AG04449 (cell line): Measurements from ENCODE around the gene SIRPB1.
"Not testable (repeated sequence)": the region's sequence is repeated elsewhere in the genome, so short reads cannot be mapped to it uniquely, and the experiment has no call there.

Experiments used
- CTCF ChIA-PET: fragments of 350-600 bp; formaldehyde crosslinking; extraction: SDS; loops from one replicate; lab custom pipeline; 2021; ENCODE audit warnings: antibody characterized with exemption; lab: Yijun Ruan, JAX
- POLR2A ChIA-PET: fragments of 400-600, 350-600 bp; formaldehyde crosslinking; extraction: SDS; loops from one replicate; lab custom pipeline; 2020; ENCODE audit warnings: antibody characterized with exemption, inconsistent platforms; lab: Yijun Ruan, JAX
- DNase-seq: peaks from one replicate; pipeline ENCODE4 v3.0.0-alpha.2; 2010; ENCODE audit warnings: low read depth, low spot score
- H3K4me3 ChIP-seq: 2 replicates; pipeline ENCODE4 v1.5.1; 2011; ENCODE audit warnings: low read depth, mild to moderate bottlenecking, control low read depth, low read length
- TF ChIP-seq, protein P1 (sequence below): IDR thresholded peaks from one replicate; pipeline ENCODE4 v1.5.1; 2011; ENCODE audit warnings: mild to moderate bottlenecking, moderate library complexity, low read length, control low read depth, inconsistent platforms; ENCODE audit not compliant: insufficient read depth; ENCODE audit errors: missing control alignments

The SIRPB1 gene

DNA sequence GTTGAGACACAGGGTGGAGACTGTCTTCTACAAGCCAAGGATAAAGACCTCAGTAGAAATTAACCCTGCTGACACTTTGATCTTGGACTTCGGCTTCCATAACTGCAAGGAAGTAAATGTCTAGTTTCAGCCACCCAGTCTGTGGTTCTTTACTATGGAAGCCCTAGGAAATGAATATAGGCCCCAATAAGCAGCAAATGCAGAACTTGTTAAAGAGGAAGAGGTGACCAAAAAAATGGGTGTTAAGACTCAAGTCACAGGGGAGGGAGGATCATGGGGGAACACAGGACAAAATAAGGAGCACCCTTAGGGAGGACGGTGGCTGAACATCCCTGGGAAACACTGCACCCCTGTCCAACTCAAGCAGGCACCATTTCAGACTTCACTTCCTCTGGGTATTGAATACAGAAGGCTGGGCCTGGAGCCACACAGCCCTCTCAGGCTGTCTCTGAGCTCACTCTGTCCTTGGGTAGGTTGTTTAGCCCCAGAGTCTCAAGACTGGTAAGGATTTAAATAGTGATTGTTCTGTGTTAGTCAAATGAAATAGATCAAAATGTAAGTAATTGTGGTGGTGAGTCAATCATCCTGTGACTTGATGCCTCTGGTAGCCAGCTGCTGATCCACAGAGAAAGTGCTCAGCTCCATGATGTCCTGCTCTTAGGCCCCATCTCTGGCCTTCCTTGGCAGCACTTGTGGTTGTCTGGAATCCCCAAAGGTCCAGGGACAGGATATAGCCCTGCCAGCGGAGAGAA lies 31.9 kb downstream of the SIRPB1 start:
- ChIA-PET POLR2A (no interaction called here), CTCF (no interaction called here)
- TF ChIP-seq, protein P1, sequence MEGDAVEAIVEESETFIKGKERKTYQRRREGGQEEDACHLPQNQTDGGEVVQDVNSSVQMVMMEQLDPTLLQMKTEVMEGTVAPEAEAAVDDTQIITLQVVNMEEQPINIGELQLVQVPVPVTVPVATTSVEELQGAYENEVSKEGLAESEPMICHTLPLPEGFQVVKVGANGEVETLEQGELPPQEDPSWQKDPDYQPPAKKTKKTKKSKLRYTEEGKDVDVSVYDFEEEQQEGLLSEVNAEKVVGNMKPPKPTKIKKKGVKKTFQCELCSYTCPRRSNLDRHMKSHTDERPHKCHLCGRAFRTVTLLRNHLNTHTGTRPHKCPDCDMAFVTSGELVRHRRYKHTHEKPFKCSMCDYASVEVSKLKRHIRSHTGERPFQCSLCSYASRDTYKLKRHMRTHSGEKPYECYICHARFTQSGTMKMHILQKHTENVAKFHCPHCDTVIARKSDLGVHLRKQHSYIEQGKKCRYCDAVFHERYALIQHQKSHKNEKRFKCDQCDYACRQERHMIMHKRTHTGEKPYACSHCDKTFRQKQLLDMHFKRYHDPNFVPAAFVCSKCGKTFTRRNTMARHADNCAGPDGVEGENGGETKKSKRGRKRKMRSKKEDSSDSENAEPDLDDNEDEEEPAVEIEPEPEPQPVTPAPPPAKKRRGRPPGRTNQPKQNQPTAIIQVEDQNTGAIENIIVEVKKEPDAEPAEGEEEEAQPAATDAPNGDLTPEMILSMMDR, result no peak
- no peak for DNase-seq
- no peak overlapping the region for H3K4me3 ChIP-seq

DNA sequence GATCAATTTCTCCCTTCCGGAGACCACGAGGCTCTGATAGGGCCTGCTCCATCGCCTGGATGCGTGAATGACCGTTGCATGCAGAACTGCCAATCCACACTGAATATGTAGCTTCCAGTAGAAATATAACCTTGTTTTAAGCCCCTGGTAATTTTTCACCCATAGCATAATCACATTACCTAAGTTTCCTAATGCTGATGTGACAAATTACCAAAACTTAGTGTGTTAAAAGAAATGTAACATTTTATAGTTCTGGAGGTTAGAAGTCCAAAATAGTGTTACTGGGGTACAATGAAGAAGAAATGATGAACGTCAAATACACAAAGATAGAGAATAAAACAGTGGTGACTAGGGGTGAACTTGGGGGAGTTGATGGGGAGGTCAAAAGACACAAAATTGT lies 40.3 kb downstream of the SIRPB1 start:
- ChIA-PET POLR2A (no interaction called here), CTCF (no interaction called here)
- no peak overlapping the region for H3K4me3 ChIP-seq
- DNase-seq, result no peak
- TF ChIP-seq, protein P1, result no peak

DNA sequence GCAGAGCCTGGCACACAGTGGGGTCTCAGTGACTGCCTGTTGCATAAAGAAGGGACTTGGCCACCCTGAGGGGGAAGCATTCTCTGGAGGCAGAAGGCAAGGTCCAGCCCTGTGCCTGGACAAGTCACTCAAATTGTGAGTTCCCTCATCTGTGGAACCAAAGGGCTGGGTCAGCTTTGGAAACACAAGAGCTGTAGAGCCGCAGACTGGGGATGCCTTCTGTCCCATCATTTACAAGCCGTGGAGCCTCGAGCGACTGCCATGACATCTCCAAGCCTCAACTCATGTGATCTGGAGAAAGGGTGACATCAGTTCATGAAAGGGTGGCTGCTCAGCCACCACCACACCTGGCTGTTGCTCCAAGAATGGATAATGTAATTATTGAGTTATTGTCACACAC lies 41.9 kb downstream of the SIRPB1 start:
- H3K4me3 ChIP-seq, result no peak overlapping the region
- POLR2A ChIA-PET, result no interaction called here
- TF ChIP-seq, protein P1, result no peak
- DNase-seq, result no peak
- CTCF ChIA-PET, result no interaction called here

DNA sequence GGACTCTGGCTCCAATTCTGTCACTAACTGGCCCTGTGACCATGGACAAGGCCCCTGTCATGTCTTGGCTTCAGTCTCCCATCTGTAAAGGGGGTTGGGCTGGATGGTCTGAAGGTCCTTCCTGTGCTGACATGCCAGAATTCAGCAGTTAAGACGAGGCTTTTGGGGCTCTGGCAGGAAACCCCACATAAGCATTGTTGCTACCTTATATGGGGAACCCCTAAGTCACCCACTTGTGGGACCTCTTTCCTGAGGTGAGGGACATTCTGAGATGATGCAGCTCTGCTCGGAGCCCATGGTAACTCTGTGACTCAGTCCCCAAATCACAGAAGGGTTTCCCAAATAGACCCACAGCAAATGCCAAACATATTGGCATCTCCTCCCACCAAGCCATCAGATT lies 42.5 kb downstream of the SIRPB1 start:
- CTCF ChIA-PET, result interaction anchor here (0.7 kb wide), 1 partner anchor 74 kb away, joined by 3 read pairs; no protein-coding TSS in a partner anchor
- H3K4me3 ChIP-seq, DNase-seq, POLR2A ChIA-PET: not testable (repeated sequence)

DNA sequence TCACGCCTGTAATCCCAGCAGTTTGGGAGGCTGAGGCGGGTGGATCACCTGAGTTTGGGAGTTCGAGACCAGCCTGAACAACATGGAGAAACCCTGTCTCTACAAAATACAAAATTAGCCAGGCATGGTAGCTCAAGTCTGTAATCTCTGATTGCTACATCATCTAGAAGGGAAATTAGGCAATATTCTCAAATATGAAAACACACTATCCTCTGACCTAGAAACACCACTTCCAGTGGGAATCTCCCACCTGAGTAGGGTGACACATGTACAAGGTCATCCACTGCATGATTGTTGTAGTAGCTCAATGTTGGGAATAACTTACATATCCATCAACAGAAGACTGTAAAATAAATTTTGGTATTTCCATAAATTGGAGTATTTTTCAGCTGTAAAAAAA lies 43.2 kb downstream of the SIRPB1 start:
- no peak overlapping the region for H3K4me3 ChIP-seq
- TF ChIP-seq, protein P1, result no peak
- DNase-seq, result no peak
- ChIA-PET CTCF (interaction anchor here (0.7 kb wide), 1 partner anchor 73 kb away, joined by 3 read pairs; no protein-coding TSS in a partner anchor), POLR2A (no interaction called here)

DNA sequence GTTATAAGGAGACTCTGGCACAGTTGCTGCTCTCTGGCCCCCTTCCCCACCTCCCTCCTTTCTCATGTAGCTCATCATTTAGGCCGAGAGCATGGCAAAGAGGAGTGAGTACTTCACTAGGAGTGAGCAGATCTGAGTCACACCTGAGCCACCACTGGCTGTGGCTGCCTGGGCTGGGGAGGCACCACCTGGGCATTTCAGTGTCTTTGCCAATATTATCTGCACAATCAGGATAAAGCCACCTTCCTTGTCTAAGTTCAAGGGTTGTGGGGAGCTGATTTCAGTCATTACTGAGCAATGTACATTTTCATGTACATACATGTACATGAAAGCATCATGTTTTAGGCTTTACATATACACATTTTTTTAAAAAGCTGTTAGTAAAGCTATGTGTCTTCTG lies 43.8 kb downstream of the SIRPB1 start:
- CTCF ChIA-PET, DNase-seq, H3K4me3 ChIP-seq, POLR2A ChIA-PET: not testable (repeated sequence)

DNA sequence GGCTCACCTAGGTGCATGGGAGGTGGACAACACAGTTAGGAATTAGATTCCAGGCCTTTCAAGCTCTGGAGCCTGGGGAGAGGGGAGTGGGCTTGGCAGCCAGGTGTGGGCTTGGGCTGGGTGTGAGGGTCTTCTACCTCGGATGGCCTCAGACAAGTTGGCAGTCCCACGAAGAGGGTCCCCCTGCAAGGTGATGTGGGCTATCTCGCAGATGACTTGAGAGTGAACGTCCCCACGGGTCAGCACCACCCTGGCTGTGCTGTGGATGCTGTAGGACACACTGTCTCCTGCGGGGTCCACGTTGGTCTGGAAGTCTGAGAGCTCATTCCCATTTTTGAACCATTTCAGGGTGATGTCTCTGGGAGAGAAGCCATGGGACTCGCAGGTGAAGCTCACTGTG lies 48.2 kb downstream of the SIRPB1 start:
- POLR2A ChIA-PET, CTCF ChIA-PET, DNase-seq: not testable (repeated sequence)

More for the DNA sequence above, 48.2 kb downstream of the SIRPB1 start:
- not testable (repeated sequence) for H3K4me3 ChIP-seq
